ENCODE data around the gene SDR42E1.
"Not testable (repeated sequence)": the region's sequence is repeated elsewhere in the genome, so short reads cannot be mapped to it uniquely, and the experiment has no call there.

SDR42E1 gene

DNA sequence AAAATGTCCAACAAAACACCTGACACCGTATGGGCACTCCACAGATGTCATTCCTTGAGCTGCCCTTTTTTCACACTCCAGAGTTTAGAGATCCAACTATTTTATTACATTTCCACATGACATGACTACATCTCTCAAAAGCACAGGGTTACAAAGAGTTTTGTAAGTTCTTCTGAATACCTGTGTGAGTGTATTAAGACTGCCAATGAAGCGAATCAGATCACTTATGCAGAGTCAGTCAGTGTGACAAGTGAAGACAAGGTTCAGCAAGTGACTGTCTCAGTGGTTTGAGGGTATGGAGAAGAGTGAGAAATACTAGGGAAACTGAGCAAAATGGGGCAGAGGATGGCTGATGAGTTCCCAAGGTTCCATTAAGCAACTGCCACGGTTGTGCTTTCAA lies 8.4 kb downstream of the SDR42E1 start:
- no peak for DNase-seq

DNA sequence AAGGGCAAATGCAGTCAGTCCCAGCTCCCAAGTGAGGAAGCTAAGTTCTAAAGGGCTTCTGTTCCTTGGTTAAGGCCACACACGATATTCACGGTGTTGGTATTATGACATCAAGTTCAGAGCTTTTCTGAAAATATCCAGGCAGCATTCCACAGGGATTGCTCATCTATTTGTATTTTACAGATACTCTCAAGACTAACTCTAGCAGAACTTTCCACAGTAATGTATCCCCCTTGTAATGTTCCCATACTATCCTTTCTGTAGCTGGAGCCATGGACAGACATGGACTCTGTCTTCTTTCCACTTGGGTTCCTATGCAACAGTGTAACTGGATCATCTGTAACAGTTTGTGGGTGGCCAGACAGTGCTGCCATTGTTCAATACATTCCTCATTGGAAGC lies 13.5 kb downstream of the SDR42E1 start:
- peak in 1 of 2 experiments; percentile 42 for DNase-seq

DNA sequence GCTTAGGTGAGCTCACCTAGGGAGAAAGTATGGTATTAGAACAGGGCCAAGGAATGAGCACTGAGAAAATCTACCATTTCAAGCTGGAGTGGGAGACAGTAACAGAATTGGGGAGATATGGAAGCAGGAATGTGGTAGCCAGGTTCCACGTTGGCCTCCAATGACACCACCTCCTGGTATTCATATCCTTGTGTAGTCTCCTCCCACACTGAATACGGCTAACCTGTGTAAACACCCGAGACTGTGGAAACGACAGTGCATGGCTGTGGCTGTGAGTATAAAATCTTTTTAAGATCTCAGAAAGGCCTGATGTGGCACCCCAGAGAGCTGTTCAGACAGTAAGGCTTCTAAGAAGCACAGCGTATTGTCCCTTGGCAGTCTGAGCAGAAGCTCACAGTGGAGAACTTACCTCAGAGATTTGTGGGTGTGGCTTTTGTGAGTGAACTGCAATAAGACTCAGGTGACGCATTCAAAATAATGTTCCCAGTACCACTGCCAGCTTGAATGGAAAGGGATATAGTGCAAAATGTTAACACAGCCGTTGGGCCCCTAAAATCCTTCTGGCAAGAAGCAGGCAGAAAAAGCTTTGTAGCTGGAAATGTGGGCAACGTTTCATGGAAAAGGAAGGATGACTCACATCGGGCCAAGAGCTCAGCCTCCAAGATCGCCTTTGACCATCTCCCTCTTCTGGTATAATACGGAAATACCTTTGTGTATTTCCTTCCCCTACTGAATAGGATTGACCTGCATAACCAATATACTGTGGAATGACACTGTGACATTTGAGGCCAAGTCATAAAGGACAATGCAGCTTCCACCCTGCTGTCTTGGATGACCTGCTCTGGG lies 14.4 kb downstream of the SDR42E1 start:
- peak; percentile 17 to 46 for DNase-seq

DNA sequence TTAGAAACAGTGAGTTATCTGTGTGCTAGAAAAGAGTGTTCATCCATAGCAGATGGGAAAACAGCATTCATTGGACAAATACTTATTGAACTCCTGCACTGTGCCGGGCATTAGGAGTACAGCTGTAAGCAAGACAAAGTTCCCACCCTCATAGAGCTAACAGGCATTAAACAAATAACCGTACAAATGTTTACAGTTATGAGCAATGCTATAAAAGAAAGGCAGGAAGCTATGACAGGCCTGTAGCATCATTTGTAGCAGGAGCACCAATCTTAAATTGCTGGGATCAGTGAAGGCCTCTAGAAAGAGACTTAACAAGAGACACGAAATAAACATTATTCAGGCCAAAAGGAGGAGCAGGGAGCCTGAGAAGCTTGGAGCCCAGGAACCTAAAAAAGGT lies 15.6 kb downstream of the SDR42E1 start:
- DNase-seq, result no peak

DNA sequence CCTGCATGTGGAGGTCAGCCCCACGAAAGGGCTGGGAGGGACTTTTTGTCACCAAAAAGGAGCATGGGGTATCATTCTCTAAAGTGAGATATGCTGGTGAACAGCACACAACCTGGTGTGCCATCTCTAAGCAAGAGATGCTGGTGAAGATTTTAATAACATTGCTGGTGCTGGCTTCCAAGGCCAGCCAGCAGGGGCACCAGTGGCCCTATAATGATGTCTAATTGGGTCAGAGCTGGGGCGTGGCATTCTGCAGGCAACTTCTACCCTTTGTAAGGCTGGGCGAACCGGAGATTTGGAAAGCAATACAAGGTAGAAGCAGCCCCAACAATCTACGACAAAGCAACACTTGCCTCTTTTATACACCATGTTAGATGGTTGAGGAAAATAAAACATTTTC lies 16.8 kb downstream of the SDR42E1 start:
- no peak for DNase-seq

DNA sequence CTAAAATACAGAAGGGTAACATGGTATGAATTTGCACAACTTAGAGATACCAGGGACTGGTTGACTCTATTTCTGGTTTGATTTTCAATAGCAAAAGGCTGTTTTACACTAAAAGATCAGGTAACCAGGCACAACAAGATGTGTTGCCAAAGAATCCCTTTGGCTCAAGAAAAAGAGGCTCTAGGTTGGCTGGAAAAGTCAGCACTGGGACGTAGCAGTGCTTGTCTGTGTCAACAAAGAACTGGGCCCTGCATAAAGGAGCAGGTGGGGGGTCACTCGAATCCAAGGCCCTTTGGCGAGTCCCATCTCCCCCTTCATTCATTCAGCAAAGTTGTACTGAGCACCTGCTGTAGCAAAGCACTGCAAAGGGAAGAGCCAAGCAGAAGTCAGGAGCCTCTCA lies 18.4 kb downstream of the SDR42E1 start:
- DNase-seq, result no peak

DNA sequence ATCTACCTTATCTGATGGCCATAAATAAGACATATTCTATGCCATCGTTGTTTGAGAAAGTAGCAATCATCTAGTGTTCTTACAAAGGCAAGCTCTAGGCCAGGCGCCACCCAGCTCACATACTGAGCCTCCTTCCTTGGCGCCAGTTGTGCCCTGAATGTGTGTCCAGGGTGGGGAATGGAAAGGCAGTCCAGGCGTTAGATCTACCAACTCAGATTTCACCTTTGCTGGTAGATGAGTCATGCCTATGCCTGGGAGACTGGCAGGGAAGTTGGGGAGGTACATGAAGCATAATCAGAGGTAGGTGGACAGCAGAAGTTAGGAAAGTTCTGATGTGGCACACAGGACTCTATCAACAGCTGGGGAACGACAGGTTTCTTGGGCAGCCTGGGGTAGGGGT lies 23.6 kb downstream of the SDR42E1 start:
- DNase-seq, result no peak

DNA sequence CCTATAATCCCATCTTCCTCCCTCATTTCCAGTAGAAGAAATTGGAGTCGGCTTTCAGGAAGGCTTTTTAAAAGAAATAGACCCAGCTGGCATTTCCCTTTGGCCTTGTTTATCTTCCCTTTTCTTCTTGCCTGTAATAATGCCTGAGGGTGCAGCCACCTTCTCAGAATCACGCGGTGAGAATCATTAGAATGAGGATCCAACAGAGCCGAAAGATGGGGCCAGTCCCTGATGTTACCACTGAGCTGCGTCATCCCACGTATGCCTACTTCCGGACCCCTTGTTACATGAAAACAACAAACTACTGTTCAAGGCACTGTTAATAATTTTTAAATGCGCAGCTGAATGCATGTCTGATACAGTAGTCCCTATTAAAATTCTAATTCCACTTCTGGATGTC lies 24.1 kb downstream of the SDR42E1 start:
- no peak for DNase-seq

DNA sequence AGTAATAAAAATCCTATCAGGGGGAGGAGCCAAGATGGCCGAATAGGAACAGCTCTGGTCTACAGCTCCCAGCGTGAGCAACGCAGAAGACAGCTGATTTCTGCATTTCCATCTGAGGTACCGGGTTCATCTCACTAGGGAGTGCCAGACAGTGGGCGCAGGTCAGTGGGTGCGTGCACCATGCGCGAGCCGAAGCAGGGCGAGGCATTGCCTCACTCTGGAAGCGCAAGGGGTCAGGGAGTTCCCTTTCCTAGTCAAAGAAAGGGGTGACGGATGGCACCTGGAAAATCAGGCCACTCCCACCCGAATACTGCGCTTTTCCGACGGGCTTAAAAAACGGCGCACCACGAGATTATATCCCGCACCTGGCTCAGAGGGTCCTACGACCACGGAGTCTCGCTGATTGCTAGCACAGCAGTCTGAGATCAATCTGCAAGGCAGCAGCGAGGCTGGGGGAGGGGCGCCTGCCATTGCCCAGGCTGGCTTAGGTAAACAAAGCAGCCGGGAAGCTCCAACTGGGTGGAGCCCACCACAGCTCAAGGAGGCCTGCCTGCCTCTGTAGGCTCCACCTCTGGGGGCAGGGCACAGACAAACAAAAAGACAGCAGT lies 33.8 kb downstream of the SDR42E1 start:
- DNase-seq, result not testable (repeated sequence)

DNA sequence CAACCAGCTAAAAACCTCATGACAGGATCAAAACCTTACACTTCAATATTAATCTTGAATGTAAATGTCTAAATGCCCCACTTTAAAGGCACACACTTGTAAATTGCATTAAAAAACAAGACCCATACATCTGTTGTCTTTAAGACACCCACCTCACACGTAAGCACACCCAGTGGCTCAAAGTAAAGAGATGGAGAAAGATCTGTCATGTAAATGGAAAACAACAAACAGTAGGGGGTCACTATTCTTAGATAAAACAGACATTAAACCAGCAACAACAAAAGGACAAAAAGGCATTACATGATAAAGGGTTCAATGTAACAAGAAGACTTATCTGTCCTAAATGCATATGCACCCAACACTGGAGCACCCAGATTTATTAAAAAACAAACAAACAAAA lies 35.6 kb downstream of the SDR42E1 start:
- no peak for DNase-seq

DNA sequence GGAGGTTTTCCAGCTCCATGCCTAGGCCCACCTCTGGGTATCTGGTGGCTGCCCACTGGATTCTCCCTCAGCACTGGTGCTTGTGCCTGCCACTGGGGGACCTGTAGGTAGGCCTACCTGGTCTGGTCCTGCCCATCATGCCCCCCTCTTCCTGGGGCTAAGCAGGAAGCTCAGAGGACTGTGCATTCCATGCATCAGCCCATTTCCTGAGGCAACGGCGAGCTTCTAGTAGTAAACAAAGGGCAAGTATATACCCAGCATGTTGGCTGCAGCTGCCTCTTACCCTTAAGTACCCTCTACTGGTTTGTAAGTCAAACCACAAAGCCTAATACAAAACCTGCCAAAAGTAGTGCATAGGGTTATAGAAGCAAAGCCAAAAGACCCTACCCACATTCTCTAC lies 37.5 kb downstream of the SDR42E1 start:
- DNase-seq, result no peak

DNA sequence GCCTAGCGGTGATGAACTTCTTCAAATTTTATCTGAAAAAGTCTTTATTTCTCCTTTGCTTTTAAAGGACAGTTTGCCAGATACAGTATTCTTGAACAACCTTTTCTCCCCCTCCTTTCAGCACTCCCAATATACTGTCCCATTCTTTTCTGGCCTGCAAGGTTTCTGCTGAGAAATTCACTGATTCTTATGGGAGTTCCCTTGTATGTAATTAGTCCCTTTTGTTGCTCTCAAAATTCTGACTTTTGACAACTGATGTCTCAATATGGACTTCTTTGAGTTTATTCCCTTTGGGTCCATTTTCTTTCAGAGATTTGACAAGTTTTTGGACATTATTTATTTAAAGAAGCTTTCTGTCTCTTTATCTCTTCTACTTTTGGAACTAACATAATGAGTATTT lies 39.4 kb downstream of the SDR42E1 start:
- no peak for DNase-seq

DNA sequence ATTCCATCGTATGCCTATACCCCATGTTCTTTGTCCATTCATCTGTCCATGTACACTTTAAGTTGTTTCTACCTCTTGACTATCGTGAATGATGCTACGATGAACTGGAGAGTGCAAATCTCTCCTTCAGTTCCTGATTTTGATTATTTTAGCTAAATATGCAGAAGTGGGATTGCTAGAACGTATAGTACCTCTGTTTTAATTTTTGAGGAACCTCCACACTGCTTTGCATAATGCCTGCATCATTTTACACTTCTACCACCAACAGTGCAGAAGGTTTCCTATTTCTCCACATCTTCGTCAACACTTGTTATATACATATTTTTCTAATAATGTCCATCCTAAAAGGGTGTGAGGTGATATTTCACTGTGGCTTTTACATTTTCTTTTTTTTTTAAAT lies 43.9 kb downstream of the SDR42E1 start:
- DNase-seq, result no peak

DNA sequence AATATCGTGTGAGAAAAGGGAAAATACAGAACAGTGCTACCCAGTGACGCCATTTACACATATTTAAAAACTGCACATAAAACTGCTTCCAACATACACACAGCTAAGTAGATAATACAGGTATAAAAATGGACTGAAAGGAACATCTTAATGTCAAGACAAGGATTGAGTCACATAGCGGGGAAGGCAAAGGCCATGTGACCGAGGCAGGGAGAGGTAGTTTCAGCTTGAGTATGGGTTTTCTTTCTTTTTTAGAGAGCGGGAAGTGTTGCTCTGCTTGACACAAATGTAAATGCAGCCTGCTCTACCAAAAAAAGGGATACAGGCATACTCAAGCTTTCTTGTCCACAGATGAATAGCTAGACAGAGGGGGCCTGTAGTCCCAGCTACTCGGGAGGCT lies 46.5 kb downstream of the SDR42E1 start:
- no peak for DNase-seq

DNA sequence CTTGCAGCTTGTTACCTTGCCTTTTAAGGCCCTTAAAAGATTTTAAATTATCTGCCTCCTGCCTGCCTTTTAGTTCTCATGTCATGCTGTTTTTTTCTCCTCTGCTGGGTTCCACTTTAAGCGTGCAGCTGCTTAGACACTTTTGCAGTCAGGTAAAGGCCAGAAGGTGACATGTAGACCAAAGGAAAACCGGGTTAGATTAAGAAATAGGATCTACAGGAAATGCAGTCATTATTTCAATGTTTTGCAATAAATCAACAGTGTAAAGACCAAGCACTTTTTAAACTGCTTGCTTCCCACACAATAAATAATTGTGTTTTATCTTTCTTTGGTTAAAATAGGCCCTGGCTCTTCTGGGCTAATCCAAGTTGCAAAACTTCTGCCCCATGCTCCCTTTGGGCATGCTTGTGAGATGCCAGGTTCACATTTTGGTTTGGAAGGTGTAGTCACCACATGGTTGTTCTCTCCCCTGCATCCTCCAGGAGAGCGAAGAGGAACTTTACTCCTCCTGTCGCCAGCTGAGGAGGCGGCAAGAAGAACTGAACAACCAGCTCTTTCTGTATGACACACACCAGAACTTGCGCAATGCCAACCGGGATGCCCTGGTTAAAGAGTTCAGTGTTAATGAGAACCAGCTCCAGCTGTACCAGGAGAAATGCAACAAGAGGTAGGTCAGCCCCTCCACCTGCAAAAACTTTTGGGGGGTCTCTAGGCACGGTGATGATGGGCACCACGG lies 54.9 kb downstream of the SDR42E1 start:
- DNase-seq, result no peak

DNA sequence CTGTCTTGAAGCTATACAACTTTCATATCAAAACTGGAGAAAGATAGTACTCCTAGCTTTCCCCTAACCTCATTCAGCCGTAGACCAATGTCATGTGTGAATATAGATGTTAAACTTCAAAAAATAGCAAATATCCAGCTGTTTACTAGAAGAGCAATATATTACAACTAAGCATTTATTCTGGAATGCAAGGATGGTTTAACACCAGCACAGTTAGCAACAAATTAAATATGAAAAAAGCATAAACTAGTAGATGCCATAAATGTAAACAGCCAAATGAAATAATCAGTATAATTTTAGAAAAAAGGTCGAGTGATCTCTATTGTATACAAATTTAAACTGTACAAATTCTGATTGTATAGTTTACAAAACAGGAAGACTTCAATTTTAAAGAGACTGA lies 59.7 kb downstream of the SDR42E1 start:
- DNase-seq, result no peak

DNA sequence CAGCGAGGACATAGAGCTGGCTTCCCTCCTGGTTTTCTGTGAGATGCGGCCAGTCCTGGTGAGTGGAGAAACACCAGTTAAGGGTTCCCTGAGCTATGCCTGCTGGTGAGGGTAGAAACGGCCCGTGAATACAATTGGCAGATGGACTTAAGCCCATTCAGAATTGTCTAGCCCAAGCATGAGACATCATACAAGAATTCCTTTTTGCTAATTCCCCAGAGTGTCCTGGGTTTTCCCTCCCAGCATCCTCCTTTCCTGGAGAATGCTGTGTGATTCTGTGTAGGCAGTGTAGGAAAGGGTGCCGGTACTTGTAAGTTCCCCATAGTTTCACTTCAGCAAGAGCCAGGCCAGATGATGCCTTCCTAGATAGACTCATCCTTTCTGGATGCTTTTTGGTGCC lies 65.1 kb downstream of the SDR42E1 start:
- DNase-seq, result no peak

DNA sequence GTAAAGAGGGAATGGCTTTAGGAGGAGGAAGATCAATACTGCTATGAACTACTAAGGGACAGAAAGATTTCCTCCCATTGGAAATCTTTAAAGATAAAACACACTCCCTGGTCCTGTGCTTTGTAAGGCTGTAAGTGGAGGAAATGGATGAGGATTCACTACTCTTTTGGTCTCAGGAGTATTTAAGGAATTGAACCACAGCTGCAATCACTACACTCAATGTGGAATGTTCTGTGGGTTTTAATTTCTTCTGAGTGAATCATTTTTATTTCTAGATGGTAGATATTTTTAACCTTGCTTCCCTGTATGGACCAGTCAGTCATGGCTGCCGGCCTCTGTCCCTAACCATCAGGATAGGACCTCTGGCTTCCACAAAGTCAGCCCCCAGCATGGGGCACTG lies 65.6 kb downstream of the SDR42E1 start:
- DNase-seq, result no peak

DNA sequence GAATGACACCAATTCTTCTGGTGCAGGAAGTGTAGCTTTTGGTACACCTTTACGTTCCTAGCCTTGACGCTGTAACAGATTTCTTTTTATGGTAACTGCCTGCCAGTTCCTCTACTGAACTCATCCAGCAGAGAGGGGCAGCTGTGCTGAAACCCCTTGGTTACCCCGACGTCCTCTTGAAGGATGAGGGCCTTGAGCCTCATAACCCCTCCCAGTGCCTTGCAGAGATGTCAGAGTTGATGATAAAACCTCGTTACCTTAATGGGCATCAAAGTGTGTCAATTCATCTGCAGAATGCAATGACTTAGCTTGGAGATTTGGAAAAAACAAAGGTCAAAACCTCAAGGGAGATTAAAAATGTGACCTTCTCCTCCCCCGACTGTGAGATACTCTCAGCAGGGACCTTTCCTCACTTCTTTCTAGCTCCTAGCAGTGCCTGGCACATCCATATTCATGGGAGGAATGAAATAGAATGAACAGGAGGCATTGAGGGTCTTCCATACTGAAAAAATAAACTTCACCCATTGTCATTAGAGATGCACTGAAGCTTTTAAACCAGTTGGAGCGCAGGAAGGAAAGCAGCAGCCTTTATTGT lies 69.2 kb downstream of the SDR42E1 start:
- DNase-seq, result no peak

DNA sequence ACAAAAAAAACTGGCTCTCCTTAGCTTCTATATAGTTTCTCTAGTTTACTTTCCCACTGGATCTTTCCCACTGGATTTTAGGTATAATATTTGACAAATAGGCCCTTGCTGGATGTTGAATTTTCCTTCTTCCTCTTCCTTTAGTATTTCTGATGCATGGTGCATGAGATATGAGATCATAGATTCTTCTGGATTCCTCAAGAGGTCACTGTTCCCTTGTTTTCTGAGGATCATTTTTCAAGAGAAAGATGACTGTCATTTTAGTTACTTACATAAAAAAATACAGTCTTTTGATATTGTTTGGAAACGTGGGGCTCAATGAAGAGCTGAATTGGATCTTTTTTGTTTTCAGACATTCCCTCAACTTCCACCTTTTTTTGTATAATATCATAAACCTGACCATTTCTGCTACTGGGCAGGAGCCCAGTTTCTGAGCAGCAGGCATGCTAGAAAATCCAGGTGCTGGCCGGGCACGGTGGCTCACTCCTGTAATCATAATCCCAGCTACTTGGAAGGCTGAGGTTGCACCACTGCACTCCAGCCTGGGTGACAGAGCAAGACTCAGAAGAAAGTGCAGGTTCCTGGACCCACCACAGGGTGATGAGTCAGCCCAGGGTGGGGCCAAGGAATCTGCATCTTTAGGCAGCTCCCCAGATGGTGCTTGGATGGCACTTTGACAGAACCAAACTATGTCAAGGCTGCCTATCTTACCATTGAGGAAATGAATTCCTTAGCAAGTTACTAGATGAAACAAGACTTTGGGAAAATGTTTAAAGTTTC lies 70.3 kb downstream of the SDR42E1 start:
- DNase-seq, result peak; percentile 5 to 55

DNA sequence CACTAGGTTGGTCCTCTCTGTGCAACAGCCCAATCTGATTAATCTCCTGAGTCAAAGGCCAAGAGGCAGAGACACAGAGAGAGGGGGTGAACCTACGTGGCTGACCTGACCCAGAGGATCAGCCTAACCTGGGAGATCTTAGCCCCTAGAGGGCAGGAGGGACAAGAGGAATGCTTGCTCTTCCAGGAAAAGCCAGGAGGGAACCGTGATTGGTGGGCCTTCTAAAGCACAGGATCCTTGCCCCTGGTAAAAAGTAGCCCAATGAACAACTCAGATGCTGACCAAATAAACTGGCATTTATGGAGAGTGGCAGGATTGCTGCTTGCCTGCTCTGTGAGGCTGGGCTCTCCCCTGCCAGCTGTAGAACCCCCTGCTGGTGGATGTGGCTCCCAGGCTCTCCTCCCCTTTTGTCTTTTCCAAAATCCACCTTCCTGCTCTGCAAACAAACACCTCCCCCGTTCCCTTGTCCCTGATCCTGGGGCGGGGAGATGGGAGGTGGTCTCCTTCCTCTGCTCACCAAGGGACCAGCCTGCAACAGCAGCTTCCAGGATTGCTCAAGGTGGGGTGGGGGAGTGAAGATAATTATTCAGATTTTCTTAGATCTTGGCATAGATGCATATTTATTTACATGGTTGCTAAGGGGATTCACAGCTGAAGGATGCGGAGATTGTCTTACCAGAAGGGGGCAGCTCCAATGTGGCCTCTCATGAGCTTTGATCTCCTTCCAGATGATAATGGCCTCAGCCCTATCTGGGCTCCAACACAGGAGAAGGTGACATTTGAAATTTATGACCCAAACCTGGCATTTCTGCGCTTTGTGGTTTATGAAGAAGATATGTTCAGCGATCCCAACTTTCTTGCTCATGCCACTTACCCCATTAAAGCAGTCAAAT lies 71.9 kb downstream of the SDR42E1 start:
- DNase-seq, result peak in 1 of 2 experiments; percentile 20

Measured in SW 1271 (cell line).